H4 (cell line): ENCODE measurements around the gene LRRC3. TPM values are rescaled to one million over a fixed set of nuclear protein-coding genes. Genes with fewer than 3 reads are reported as not detected.

Experiments used
- DNase-seq: peaks from one replicate; pipeline ENCODE4 v3.0.0-alpha.2; 2015; ENCODE audit warnings: low spot score
- total RNA-seq: library from RNA; depleted of rRNA; stranded (reverse); fragments of >200 nt; shearing (Covaris generic); gene quantifications from 2 replicates; pipeline ENCODE4 v1.2.3, GENCODE V29; 2014

LRRC3 gene
- total RNA-seq, 1 experiment from 2014 or later = 0.52 TPM

DNA sequence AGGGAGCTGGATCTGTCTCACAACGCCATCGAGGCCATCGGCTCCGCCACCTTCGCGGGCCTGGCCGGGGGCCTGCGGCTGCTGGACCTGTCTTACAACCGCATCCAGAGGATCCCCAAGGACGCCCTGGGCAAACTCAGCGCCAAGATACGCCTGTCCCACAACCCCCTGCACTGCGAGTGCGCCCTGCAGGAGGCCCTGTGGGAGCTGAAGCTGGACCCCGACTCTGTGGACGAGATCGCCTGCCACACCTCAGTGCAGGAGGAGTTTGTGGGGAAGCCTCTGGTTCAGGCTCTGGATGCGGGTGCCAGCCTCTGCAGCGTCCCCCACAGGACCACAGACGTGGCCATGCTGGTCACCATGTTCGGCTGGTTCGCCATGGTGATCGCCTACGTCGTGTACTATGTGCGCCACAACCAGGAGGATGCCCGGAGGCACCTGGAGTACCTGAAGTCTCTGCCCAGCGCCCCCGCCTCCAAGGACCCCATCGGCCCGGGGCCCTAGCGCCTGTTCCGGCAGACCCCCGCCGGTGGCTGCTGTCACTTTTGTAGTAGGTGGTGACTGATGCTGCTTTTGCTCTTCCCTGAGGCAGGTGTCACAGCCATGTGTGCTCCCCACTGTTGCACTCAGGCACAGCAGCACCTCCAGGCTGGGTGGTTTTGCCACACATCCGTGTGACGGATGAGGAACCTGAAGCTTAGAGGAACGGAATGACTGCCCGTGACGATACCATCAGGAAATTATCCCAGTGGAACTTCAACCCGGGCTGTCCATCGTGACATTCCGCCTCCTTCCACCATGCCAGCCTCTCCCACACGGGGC, 1.8 kb downstream of the LRRC3 start:
- no peak for DNase-seq

DNA sequence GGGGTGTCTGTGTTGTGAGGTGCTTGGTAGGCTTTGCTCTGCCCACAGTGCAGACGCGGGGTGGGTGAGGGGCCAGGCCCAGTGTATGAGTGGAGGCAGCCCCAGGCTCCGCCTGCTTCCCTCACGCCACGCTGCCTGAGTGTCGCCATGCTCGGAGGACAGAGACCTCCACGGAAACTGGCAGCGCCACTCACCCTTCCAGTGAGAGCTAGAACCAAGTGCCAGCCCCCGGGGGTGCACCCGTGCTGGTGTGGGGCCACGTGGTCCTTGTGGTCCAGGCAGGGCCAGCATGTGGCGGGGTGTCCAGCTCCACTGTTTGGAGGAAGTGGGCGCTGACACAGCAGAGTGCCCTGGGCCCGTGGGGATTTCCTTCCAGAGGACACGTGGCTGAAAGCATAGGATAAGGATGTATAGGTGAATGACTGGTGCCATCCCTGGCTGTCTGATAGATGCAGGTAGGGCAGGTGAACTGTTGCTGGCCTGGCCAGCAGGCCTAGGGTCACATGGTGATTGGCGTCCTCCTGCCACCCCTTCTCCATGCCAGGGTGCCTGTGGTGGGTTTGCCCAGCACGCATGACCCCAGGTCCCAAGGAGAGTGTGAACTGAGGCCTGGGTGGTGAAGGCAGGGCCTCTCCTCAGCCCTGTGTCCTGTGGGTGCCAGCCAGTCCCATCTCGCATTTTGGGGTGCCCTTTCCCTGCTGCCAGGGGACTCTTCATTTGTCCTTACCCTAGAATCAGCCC, 3.8 kb downstream of the LRRC3 start:
- no peak for DNase-seq

DNA sequence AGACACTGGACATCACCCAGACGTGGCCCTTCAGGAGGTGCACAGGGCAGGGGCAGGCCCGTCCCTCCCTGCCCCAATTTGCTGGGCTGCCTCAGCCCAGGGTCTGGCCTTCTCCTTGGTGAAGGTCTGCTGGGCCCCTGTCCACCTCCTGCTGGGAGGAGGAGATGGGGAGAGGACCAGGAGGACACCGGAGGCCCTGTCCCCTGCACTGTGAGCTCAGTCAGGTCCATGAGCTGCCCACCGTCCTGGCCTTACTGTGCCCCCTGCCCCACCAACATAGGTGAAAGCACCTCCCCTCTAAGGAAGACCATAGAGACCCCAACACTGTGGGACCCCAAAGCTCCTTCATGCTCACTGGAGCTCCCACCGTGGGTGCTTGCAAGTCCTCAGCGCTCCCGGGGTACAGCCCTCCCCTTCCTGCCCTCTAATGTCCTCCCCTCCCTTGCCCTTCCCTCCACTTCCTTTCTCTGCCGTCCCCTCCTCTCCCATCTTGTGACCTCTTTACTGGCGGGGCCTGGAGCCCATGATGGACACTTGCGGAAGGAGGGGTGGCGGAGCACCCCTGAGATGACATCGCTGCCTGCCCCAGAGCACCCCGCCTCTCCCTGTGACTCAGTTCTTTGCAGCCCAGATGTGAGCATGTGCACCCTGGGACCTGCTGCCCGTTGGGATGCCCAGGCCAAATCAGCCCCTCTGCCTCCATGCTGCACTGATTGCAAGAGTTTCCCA, 4.6 kb downstream of the LRRC3 start:
- DNase-seq = no peak

DNA sequence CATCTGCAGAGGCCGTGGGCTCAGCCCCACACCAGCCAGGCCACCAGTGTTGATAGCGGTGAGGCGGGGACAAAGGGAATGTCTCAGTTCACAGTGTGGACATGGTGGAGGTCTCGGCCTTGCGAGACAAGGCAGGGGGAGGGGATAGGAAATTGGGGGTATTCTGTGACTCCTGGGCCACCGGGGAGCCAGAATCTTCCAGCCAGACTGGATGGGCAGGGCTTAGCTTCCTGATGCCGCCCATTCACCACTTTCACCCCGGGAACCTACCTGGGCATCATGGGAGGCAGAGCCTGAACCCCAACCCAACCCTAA, 5.1 kb downstream of the LRRC3 start:
- DNase-seq = no peak

DNA sequence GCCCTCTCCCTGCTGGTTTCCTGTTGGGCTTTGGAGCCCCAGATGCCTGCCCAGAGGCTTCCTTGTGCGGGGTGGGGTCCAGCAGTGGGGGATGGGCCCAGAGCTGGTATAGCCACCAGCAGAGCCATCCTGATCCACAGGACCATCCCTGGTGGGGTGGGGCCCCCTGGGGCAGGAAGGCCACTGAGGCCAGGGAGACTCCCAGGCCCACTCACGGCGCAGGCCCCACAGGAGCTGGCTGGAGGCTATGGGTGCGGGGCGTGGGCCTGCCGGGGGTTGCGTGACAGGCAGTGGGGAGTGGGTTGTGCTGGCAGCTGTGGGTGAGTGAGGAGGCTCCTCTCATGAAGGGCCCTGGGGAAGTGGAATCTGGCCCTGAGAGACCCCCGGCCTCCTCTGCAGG, 5.7 kb downstream of the LRRC3 start:
- DNase-seq = no peak

DNA sequence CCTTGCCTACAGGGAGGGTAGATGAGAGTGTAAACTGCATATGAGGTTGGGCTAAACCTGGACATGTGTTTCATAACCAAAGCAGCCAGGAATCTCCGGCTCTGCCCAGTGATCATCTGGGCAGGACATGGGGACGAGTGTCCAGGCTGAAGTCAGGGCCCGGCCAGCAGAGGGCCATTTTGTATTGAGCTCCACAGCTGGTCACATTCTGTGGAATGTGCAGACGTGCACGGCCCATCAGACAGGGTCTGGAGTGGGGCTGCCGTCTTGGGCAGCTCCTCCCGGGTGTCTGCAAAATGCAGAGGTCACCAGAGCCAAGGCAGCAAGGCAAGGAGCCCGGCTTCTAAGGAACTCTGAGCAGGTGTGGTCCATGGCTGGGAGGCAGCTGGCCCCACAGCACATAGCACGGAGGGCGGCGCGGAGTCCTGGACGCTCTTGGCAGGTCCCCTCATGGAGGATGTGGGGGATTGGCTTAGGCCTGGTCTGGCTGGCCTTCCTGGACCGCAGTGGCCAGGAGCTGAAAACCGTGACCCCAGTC, 6.2 kb downstream of the LRRC3 start:
- DNase-seq = no peak

DNA sequence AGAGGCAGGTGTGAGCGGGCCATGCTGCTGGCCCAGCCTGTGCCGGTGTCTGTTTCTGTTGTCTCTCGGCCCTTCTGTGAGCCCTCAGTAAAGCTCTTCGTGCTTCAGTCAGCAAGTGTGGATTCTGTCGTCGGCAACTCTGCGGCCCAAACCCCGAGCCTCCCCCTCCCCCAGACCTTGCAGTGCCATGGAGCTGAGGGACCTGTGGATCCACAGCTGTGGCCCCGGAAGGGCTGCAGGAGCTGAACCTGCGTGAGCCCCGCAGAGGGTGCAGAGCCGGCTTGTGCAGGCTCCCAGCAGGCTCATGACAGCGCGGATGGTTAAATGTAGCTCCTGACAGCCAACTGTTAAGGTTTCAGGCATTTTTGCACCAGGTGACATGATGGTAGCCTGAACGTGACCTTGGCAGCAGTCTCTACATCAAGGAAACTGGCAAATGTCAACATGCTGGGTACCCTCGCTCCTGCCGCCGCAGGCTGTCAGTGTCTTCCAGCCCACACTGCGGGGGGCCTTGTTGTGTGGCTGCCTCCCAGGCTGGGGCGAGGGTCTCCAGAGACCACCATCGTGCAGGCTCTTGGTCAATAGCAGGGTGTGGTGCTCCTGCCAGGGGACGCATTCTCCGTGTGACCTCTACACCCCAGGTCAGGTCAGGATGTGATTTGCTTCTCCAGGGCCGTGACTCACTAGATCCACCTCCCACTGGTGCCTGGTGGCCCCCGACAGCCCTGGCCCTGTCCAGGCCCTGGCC, 7.0 kb downstream of the LRRC3 start:
- no peak for DNase-seq

DNA sequence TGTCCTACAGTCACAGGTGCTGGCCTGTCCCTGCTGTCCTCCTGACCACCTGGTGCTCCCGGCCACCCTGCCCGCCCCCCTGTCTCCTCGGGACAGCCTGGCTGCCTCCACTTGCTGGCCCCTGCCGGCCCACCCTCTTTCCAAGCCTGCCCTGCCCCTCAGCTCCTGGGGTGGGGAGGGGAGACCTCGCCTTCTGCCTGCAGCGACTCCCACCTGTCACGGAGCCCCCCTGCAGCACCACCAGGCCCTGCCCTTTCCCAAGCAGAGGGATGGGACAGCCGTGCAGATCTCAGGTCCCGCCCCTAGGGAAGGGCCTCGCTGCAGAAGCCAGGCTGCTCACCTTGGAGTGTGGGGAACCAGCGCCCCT, 7.5 kb downstream of the LRRC3 start:
- no peak for DNase-seq

DNA sequence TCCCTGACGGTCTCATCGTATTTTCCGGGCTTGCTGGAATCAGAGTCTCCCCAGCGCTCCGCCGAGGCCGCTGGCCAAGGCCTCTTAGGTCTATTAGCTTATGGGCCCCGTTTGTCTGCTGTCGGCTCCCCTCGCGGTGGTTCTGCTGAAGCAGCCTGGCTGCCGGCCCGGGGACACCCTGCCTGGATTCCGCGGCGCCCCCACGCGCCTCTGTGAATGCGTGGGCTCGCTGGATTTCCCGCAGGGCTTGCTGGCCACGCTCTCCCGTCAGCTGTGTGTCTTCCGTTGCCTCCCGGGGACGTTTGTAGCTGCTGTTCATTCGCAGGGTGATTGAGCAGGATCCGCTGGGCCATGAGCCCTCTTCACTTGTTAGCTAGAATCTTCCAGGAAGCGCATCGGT, 8.4 kb downstream of the LRRC3 start:
- DNase-seq = no peak

DNA sequence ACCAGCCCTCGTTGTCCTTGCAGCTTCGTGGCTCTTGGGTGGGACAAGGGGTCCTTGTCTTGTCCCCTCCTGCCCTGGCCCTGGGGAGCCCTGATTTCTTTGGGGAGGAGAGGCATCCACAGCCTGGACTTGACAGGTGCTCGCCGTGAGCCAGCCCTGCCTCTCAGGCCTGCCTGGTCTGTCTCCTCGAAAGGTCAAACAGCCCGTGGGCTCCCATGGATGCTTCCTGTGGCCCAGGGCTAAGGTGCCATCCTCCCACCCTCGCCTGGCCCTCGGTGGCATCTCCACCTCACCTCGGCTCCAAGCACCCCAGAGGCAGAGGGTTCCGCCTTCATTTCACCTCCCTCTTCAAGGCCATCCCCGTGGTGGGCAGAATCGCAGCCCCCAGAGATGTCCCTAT, 9.0 kb downstream of the LRRC3 start:
- DNase-seq = no peak

DNA sequence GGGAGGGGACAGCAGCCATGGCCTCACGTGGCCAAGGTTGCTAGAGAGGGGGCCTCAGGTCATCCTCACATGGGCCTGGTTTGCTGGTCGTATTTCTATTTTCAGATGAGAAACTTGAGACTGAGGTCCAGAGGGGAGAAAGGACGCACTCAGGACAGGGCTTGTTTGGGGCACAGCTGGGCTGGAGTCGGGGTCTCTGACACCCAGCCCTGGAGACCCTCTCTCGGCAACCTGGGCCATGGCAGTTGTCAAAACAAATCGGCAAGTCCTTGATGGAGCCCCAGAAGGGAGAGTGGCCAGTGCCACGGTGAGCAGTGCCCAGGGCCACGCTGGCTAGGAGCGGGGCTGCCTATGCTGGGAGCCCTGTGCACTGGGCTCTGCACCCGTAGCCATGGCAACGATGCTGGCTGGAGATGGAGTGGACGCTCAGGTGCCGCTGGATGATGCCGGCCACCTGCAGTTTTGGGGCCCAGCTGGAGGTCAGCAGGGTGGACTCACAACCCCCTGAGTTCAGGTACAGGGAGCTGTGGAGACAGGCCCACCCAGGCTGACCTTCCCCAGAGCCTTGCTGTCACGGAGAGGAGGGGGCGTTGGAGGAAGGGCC, 11.1 kb downstream of the LRRC3 start:
- DNase-seq = no peak

DNA sequence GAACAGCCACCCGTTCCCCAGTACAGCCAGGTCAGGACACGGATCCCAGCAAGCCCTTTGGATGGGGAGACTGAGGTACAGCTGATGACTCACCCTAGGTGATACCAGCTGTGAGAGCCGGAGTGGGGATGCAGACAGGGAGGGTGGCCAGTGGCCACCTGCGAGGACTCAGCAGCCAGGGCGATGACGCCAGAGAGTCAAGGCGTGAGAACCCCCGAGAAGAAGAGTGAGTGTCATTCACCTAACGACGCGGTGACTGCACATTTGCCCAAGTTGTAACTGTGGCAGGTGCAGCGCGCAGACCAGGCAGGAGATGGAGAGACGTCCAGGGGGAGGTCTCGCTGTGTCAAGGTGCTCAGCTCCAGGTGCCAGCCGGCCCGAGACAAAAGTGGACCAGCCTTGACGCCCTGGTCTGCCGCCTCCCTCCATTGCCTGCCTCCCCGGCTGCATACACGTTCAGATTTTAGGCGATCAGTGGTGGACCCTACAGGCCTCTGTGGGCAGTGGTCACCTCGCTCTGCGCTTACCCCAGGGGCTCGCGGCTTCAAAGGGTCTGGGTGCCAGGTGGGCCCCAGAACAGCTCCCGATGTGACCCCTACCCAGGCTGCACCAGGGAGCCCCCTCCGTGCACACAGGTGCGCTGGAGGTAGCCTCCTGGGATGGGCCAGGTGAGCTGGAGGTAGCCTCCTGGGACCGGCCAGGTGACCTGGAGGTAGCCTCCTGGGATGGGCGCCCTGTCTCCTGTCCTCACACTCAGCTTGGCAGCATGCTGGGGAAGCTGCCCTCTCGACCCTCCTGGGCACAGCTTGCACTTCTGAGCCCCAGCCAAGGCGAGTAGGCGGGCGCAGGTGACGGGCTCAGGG, 11.9 kb downstream of the LRRC3 start:
- DNase-seq = no peak

DNA sequence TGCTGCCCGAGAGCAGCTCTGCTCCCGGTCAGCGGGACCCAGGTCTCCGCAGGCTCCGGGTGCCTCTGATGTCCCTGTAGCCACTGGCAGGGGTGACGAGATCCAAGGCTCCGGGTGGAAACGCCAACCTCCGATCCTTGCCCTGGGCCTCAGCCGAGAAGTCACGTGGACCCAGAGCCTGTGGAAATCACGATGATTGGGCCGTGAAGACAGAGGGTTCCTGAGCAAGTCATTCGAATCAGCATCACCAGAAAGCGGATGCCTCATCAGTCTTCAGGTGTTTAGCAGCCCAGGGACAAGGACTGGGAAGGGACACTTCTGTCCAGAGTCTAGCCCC, 12.5 kb downstream of the LRRC3 start:
- no peak for DNase-seq

DNA sequence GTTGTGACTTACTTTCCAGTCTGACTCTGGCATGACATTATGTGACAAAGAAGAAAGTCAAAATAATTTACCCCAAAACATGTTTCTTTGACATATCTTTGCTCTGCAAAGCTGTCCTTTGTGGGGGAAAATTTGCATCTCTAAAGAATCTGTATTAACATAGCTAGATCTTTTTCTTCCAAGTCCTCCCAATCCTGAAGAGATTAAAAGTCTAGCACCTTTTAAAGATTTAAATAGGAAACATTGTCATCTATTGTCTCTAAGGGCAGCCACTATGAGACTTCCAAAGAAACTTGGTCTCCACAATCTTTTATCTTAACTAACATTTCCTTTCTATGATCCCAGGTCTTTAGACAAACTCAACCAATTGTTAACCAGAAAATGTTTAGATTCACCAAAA, 16.0 kb downstream of the LRRC3 start:
- DNase-seq = no peak

DNA sequence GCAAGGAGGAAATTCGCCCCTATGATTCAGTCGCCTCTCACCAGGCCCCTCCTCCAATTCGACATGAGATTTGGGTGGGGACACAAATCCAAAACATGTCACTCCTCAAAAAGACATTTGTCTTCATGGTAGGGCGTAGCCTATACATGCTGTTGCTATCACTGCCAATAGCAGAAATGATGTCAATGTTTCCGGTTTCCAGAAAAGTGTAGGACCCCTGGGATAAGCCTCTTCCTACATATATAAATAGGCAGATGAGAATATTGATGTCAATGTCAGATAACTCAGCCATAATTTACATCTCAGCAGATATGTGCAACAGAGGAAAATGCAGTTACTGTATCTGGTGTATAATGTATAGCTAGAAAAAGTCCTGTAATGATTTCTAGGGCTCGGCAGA, 16.7 kb downstream of the LRRC3 start:
- no peak for DNase-seq

DNA sequence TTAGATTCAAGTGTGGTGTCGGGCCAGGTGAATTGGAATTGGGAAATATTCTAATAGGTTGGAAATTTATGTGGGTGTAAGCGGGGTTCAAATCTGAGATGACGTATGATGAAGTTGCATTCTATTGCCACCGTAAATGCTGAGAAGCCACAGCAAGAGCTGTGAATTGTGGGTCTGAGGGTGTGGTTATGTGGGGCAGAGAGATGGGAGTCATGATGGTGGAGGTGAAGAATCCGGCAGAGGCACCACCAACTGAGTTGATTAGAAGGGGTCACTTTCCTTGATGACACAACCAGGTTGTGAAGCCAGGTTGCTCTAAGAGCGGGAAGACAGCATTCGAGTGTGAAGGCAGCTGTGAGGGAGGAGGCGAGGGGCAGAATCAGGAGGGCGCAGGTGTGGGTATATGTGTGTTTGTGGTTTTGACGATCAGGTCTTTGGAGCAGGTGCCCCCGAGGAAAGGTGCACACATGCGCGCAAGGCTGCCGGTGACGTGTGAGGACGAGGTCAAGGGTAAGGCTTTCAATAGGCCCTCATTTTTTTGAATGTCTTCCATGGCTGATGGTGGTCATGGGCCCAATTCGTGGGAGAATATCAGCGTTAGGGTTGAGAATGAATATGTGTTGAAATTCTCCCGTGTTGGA, 18.7 kb downstream of the LRRC3 start:
- DNase-seq = no peak

DNA sequence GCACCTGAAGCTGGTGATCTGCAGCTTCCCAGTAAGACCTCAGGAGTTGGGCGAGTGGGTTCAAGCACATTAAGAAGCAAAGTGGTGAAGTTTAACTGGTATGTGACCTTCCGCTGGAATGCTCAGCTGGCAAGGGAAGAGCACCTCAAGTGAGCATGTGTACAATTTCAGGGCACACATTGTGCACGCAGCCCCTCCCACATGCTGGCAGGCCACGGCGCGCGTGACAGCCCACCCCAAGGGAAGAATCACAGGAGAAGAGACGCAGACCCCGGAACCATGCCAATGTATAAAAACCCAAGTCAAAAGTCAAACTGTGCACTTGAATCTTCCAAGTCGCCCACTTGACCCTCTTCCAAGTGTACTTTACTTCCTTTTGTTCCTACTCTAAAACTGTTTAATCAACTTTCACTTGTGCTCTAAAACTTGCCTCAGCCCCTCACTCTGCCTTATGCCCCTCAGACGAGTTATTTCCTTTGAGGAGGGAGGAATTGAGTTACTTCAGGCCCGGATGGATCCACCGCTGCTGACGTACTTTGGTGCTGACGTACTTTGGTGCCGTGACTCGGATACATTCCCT, 20.0 kb downstream of the LRRC3 start:
- no peak for DNase-seq

DNA sequence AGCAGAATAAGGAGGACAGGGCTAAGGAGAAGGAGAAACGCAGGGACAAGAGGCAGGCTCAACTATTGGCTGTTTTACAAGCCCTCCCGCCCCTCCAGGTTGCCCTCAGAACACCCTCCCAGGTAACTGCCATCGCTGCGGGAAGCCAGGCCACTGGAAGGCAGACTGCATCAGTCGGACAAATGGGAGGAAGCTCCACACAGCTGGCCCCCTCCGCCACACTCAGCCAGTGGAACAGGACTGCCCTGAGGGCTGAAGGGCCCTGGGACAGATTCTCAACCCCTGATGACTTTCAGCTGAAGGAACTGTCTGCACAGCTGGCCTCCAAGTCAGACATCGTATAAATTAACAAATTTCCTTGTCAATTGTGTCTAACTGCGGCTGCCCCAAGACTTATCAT, 21.8 kb downstream of the LRRC3 start:
- DNase-seq = no peak

DNA sequence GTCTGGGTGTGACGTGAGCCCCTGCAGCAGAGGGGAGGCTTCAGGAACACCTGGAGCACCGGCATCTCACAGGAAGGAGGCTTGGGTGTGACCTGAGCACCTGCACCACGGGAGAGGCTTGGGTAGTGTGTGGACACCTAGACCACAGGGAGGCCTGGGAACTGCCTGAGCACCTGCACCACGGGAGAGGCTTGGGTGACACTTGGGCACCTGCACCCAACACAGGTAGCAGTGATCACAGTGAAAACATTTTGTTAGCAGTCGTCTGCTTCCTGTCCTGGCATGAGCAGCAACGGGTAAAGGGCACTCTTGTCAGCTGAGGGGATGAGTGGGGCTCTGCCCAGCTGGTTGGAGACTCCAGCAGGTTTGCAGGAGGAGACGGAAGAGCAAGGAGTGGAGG, 22.4 kb downstream of the LRRC3 start:
- DNase-seq = no peak
